ENCODE data around the gene JAG2. TPM values are rescaled to one million over a fixed set of nuclear protein-coding genes. Genes with fewer than 3 reads are reported as not detected.
A peak's percentile ranks its signal among the peaks of the same experiment; 100 is the strongest.

The JAG2 gene
- total RNA-seq, 1 experiment from 2014 or later, result 85.9 TPM

- ATAC-seq, result peak; percentile 40; the same call in 1 of the 2 replicates
- POLR2A ChIA-PET, result no interaction called here
These were observed 60.6 kb downstream of the JAG2 start for GRCh38 chr14:105107781-105108515.

More at GRCh38 chr14:105107781-105108515, 60.6 kb downstream of the JAG2 start:
- Histone ChIP-seq H3K9me2 (ENCODE audit: insufficient read depth) (no peaks in the 10 kb centered on the region), H2AFZ (ENCODE audit: low read depth, low read length, poor library complexity, severe bottlenecking) (no peak overlapping the region), H4K20me1 (ENCODE audit: insufficient read depth) (no peaks in the 10 kb centered on the region), H3K9me3 (ENCODE audit: control insufficient read depth in 1 of 2, insufficient read depth in 1 of 2, low read depth in 1 of 2, low read length in 2 of 2) (no peaks in the 10 kb centered on the region), H3K27ac (ENCODE audit: low read depth, low read length) (no peak overlapping the region), H3K9ac (ENCODE audit: low read length) (no peak overlapping the region), H3K4me1 (ENCODE audit: control insufficient read depth in 1 of 2, insufficient read depth in 2 of 2, low read length in 2 of 2) (no peaks in the 10 kb centered on the region), H3K79me2 (ENCODE audit: insufficient read depth, low read length) (no peaks in the 10 kb centered on the region), H3K27me3 (ENCODE audit: insufficient read depth, low read length) (no peaks in the 10 kb centered on the region), H3K4me2 (ENCODE audit: low read length) (no peak overlapping the region), H3K4me3 (replicated peaks in 1 of 2; ENCODE audit: low read depth in 1 of 2, low read length in 2 of 2) (no peak overlapping the region), H3K36me3 (ENCODE audit: control insufficient read depth in 1 of 2, insufficient read depth in 2 of 2, low read length in 2 of 2) (no peaks in the 10 kb centered on the region)
- BruUV-seq (replicated peaks), result no TSS peak
- DNase-seq (ENCODE audit: low read depth, low spot score), result no peak
- TF ChIP-seq RAD21 (IDR thresholded peaks at IDR 0.05; ENCODE audit: low read depth) (no peak), CTCF (IDR thresholded peaks at IDR 0.05 in 2 of 3, conservative IDR thresholded peaks at IDR 0.05 in 1 of 3; ENCODE audit: borderline replicate concordance in 1 of 3, insufficient read depth in 1 of 3, low read depth in 2 of 3, low read length in 2 of 3) (peak in 1 of 3 experiments; percentile 20; a peak in 1 of 6 replicates), CBX3 (IDR thresholded peaks at IDR 0.05; ENCODE audit: low read depth) (no peak), EZH2 (IDR thresholded peaks at IDR 0.05) (no peak), POLR2A (IDR thresholded peaks at IDR 0.05; ENCODE audit: borderline replicate concordance, extremely low read depth, insufficient read depth, insufficient read length) (no peak)
- TF ChIP-seq, protein P1, sequence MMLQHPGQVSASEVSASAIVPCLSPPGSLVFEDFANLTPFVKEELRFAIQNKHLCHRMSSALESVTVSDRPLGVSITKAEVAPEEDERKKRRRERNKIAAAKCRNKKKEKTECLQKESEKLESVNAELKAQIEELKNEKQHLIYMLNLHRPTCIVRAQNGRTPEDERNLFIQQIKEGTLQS (IDR thresholded peaks at IDR 0.05), result no peak
- ChIA-PET RAD21 (ENCODE audit: low non-redundant PET in 1 of 2, low total read pairs in 2 of 2, uncharacterized antibody in 2 of 2, unreplicated experiment in 2 of 2) (no interaction called here), CTCF (interaction anchor here (0.9 kb wide), 1 partner anchor 14 kb away, joined by 4 read pairs; no protein-coding TSS in a partner anchor)
- intact Hi-C loops (cut with micrococcal nuclease), result no loop called here
